Measurements from ENCODE around the gene ZFYVE26.

ZFYVE26 gene

GRCh38 chr14:67738740-67739504 is 77.5 kb downstream of the ZFYVE26 start:
- H3K9ac ChIP-seq (ENCODE audit: low read length): no peak overlapping the region
- H3K79me2 ChIP-seq (ENCODE audit: low read length): no peaks in the 10 kb centered on the region
- H3K4me1 ChIP-seq (ENCODE audit: low read length): no peaks in the 10 kb centered on the region
- H2AFZ ChIP-seq (ENCODE audit: low read depth, low read length): no peak overlapping the region
- H3K27ac ChIP-seq (ENCODE audit: low read length): no peak overlapping the region
- no peaks in the 10 kb centered on the region for H4K20me1 ChIP-seq (ENCODE audit: insufficient read depth, low read length)
- H3K27me3 ChIP-seq (ENCODE audit: low read depth, low read length): no peaks in the 10 kb centered on the region
- H3K4me2 ChIP-seq (ENCODE audit: low read length): no peak overlapping the region
- no peaks in the 10 kb centered on the region for H3K9me3 ChIP-seq (ENCODE audit: insufficient read depth, low read length)
- no peaks in the 10 kb centered on the region for H3K36me3 ChIP-seq (replicated peaks; ENCODE audit: low read depth, low read length)
- TF ChIP-seq, protein P1, sequence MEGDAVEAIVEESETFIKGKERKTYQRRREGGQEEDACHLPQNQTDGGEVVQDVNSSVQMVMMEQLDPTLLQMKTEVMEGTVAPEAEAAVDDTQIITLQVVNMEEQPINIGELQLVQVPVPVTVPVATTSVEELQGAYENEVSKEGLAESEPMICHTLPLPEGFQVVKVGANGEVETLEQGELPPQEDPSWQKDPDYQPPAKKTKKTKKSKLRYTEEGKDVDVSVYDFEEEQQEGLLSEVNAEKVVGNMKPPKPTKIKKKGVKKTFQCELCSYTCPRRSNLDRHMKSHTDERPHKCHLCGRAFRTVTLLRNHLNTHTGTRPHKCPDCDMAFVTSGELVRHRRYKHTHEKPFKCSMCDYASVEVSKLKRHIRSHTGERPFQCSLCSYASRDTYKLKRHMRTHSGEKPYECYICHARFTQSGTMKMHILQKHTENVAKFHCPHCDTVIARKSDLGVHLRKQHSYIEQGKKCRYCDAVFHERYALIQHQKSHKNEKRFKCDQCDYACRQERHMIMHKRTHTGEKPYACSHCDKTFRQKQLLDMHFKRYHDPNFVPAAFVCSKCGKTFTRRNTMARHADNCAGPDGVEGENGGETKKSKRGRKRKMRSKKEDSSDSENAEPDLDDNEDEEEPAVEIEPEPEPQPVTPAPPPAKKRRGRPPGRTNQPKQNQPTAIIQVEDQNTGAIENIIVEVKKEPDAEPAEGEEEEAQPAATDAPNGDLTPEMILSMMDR (IDR thresholded peaks at IDR 0.05; ENCODE audit: low read depth, low read length): no peak
- TF ChIP-seq EZH2phosphoT487 (IDR thresholded peaks at IDR 0.05; ENCODE audit: low read depth): no peak
- H3K4me3 ChIP-seq (ENCODE audit: low read length): no peak overlapping the region

- Histone ChIP-seq H3K79me2 (ENCODE audit: low read length) (no peaks in the 10 kb centered on the region), H4K20me1 (ENCODE audit: insufficient read depth, low read length) (no peaks in the 10 kb centered on the region), H3K9ac (ENCODE audit: low read length) (no peak overlapping the region), H2AFZ (ENCODE audit: low read depth, low read length) (no peak overlapping the region), H3K4me3 (ENCODE audit: low read length) (no peak overlapping the region), H3K4me1 (ENCODE audit: low read length) (no peaks in the 10 kb centered on the region), H3K36me3 (replicated peaks; ENCODE audit: low read depth, low read length) (no peaks in the 10 kb centered on the region), H3K27me3 (ENCODE audit: low read depth, low read length) (no peaks in the 10 kb centered on the region), H3K27ac (ENCODE audit: low read length) (no peak overlapping the region), H3K9me3 (ENCODE audit: insufficient read depth, low read length) (no peaks in the 10 kb centered on the region), H3K4me2 (ENCODE audit: low read length) (no peak overlapping the region)
- TF ChIP-seq, protein P1 (IDR thresholded peaks at IDR 0.05; ENCODE audit: low read depth, low read length): no peak
- no peak for TF ChIP-seq EZH2phosphoT487 (IDR thresholded peaks at IDR 0.05; ENCODE audit: low read depth)
Observed at GRCh38 chr14:67736771-67737170, 79.6 kb downstream of the ZFYVE26 start.

- Histone ChIP-seq H3K4me2 (ENCODE audit: low read length) (no peak overlapping the region), H3K9ac (ENCODE audit: low read length) (no peak overlapping the region), H3K27ac (ENCODE audit: low read length) (no peak overlapping the region), H3K79me2 (ENCODE audit: low read length) (no peaks in the 10 kb centered on the region), H3K9me3 (ENCODE audit: insufficient read depth, low read length) (no peaks in the 10 kb centered on the region), H3K27me3 (ENCODE audit: low read depth, low read length) (no peaks in the 10 kb centered on the region), H2AFZ (ENCODE audit: low read depth, low read length) (no peak overlapping the region), H3K36me3 (replicated peaks; ENCODE audit: low read depth, low read length) (no peaks in the 10 kb centered on the region), H4K20me1 (ENCODE audit: insufficient read depth, low read length) (no peaks in the 10 kb centered on the region), H3K4me1 (ENCODE audit: low read length) (no peaks in the 10 kb centered on the region), H3K4me3 (ENCODE audit: low read length) (no peak overlapping the region)
- TF ChIP-seq EZH2phosphoT487 (IDR thresholded peaks at IDR 0.05; ENCODE audit: low read depth): no peak
Observed at GRCh38 chr14:67735336-67736147, 80.8 kb downstream of the ZFYVE26 start.

- H3K4me2 ChIP-seq (ENCODE audit: low read length): no peak overlapping the region
- H2AFZ ChIP-seq (ENCODE audit: low read depth, low read length): no peak overlapping the region
- TF ChIP-seq, protein P1 (IDR thresholded peaks at IDR 0.05; ENCODE audit: low read depth, low read length): no peak
- TF ChIP-seq EZH2phosphoT487 (IDR thresholded peaks at IDR 0.05; ENCODE audit: low read depth): no peak
- H3K27me3 ChIP-seq (ENCODE audit: low read depth, low read length): 0 out of 2 replicates have a peak, but pooled peaks cover 6% of the 10 kb centered on the region
- H3K27ac ChIP-seq (ENCODE audit: low read length): no peak overlapping the region
- no peaks in the 10 kb centered on the region for H4K20me1 ChIP-seq (ENCODE audit: insufficient read depth, low read length)
- no peak overlapping the region for H3K4me3 ChIP-seq (ENCODE audit: low read length)
- H3K9me3 ChIP-seq (ENCODE audit: insufficient read depth, low read length): no peaks in the 10 kb centered on the region
- H3K4me1 ChIP-seq (ENCODE audit: low read length): no peaks in the 10 kb centered on the region
- H3K9ac ChIP-seq (ENCODE audit: low read length): no peak overlapping the region
- H3K36me3 ChIP-seq (replicated peaks; ENCODE audit: low read depth, low read length): no peaks in the 10 kb centered on the region
- H3K79me2 ChIP-seq (ENCODE audit: low read length): no peaks in the 10 kb centered on the region
Observed at GRCh38 chr14:67734675-67735074, 81.7 kb downstream of the ZFYVE26 start.
